Measurements from ENCODE around the gene LSM11. TPM values are rescaled to one million over a fixed set of nuclear protein-coding genes. Genes with fewer than 3 reads are reported as not detected.

The LSM11 gene
- total RNA-seq, 1 donor = 4.9 TPM

GRCh38 chr5:157770665-157771064, 27.2 kb downstream of the LSM11 start:
- no peak for TF ChIP-seq CTCF (IDR thresholded peaks at IDR 0.05; ENCODE audit: insufficient read depth, low read length)
- no peak for DNase-seq (ENCODE audit: low read depth)
- no peak overlapping the region for H3K4me3 ChIP-seq (ENCODE audit: low read depth, low read length)

- DNase-seq (ENCODE audit: low read depth) = no peak
- TF ChIP-seq CTCF (IDR thresholded peaks at IDR 0.05; ENCODE audit: insufficient read depth, low read length) = no peak
- H3K4me3 ChIP-seq (ENCODE audit: low read depth, low read length) = no peak overlapping the region
Measured at GRCh38 chr5:157772127-157772526, 28.6 kb downstream of the LSM11 start.

DNA sequence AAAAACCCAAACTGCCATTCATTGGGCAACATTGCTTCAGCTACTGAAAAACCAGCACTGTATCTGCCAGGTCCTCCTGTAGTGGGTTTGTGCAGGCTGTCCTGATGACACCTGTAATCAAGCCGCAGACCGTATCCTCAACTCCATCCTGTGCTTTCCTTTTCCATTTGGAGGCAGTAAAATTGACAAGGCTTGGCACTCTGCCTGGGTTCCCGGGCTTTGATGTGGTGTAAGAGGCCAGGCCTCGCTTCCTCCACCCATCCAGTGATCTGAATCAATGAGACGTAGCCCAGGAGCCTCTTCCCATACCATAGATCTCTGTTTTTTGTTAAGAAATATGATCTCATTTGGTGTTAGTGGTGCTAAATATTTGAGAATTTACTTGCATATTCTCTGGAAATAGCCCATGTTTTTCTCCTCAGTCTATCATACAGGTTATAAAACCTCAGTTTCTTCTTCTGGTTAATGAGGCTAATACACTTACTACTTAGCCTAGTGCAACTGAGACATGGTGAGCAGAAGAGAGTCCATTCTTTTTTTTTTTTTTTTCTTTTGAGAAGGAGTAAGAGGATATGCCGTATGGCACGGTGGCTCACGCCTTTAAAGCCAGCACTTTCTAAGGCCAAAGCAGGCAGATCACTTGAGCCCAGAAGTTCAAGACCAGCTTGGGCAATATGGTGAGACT, 34.8 kb downstream of the LSM11 start:
- peak; percentile 33 for DNase-seq (ENCODE audit: low read depth)
- TF ChIP-seq CTCF (IDR thresholded peaks at IDR 0.05; ENCODE audit: insufficient read depth, low read length) = no peak
- H3K4me3 ChIP-seq (ENCODE audit: low read depth, low read length) = no peak overlapping the region

GRCh38 chr5:157779221-157779620, 35.7 kb downstream of the LSM11 start:
- DNase-seq (ENCODE audit: low read depth) = no peak
- H3K4me3 ChIP-seq (ENCODE audit: low read depth, low read length) = no peak overlapping the region
- no peak for TF ChIP-seq CTCF (IDR thresholded peaks at IDR 0.05; ENCODE audit: insufficient read depth, low read length)

- TF ChIP-seq CTCF (IDR thresholded peaks at IDR 0.05; ENCODE audit: insufficient read depth, low read length) = no peak
- H3K4me3 ChIP-seq (ENCODE audit: low read depth, low read length) = no peak overlapping the region
- no peak for DNase-seq (ENCODE audit: low read depth)
Measured at GRCh38 chr5:157785801-157786200, 42.3 kb downstream of the LSM11 start.

GRCh38 chr5:157793301-157793700, 49.8 kb downstream of the LSM11 start:
- TF ChIP-seq CTCF (IDR thresholded peaks at IDR 0.05; ENCODE audit: insufficient read depth, low read length) = no peak
- H3K4me3 ChIP-seq (ENCODE audit: low read depth, low read length) = no peak overlapping the region
- DNase-seq (ENCODE audit: low read depth) = no peak

DNA sequence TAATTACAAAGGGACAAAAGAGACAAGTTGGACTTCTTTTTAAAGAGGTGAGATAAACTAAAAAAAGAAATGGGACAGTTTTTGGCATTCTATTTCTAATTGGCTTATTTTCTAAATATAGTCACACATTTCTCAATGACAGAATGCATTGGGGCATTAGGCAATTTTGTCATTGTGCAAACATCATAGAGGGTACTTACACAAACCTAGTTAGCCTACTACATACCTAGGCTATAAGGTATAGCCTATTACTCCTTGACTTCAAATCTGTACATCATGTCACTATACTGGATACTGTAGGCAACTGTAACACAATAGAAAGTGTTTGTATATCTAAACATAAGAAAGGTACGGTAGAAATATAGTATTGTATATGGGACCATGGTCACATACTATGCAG, 56.1 kb downstream of the LSM11 start:
- H3K4me3 ChIP-seq (ENCODE audit: low read depth, low read length) = no peak overlapping the region
- DNase-seq (ENCODE audit: low read depth) = no peak
- TF ChIP-seq CTCF (IDR thresholded peaks at IDR 0.05; ENCODE audit: insufficient read depth, low read length) = no peak
